RWPE2 (cell line): ENCODE data around the gene NSL1.
"Not testable (repeated sequence)": the region's sequence is repeated elsewhere in the genome, so short reads cannot be mapped to it uniquely, and the experiment has no call there.

ENCODE experiments used
- ATAC-seq: fragments of 200-7000 bp; cut with Tn5 transposase; 3 replicates; pipeline ENCODE4 v1.9.1; 2021; ENCODE audit warnings: low read depth
- DNase-seq: peaks from one replicate; pipeline ENCODE4 v3.0.0-alpha.2; 2020; ENCODE audit warnings: low spot score
- H3K27ac ChIP-seq: fragments of 450-650 bp; 2 replicates; pipeline ENCODE4 v1.5.1; 2017; ENCODE audit warnings: mild to moderate bottlenecking; ENCODE audit not compliant: poor library complexity, severe bottlenecking
- H3K27me3 ChIP-seq: fragments of 250-450 bp; sonication (Bioruptor Pico); 2 replicates; pipeline ENCODE4 v1.5.1; 2021; ENCODE audit warnings: mild to moderate bottlenecking, moderate library complexity; ENCODE audit not compliant: insufficient read depth, poor library complexity, severe bottlenecking
- H3K36me3 ChIP-seq: fragments of 250-450 bp; sonication (Bioruptor Pico); 2 replicates; pipeline ENCODE4 v1.5.1; 2020; ENCODE audit warnings: low read depth, mild to moderate bottlenecking, moderate library complexity
- H3K4me1 ChIP-seq: fragments of 250-450 bp; sonication (Bioruptor Pico); 2 replicates; pipeline ENCODE4 v1.5.1; 2021; ENCODE audit warnings: mild to moderate bottlenecking, moderate library complexity; ENCODE audit not compliant: insufficient read depth, poor library complexity, severe bottlenecking
- H3K4me3 ChIP-seq: fragments of 250-450 bp; sonication (Bioruptor Pico); 2 replicates; pipeline ENCODE4 v1.5.1; 2021; ENCODE audit warnings: mild to moderate bottlenecking, moderate library complexity; ENCODE audit not compliant: severe bottlenecking
- H3K9me3 ChIP-seq: fragments of 250-450 bp; sonication (Bioruptor Pico); 2 replicates; pipeline ENCODE4 v1.5.1; 2021; ENCODE audit warnings: mild to moderate bottlenecking, moderate library complexity; ENCODE audit not compliant: severe bottlenecking
- TF ChIP-seq, protein P1 (sequence below): fragments of 450-650 bp; IDR thresholded peaks from one replicate; pipeline ENCODE4 v1.5.1; 2017; ENCODE audit warnings: mild to moderate bottlenecking, moderate library complexity; ENCODE audit not compliant: poor library complexity, severe bottlenecking

The NSL1 gene

DNA sequence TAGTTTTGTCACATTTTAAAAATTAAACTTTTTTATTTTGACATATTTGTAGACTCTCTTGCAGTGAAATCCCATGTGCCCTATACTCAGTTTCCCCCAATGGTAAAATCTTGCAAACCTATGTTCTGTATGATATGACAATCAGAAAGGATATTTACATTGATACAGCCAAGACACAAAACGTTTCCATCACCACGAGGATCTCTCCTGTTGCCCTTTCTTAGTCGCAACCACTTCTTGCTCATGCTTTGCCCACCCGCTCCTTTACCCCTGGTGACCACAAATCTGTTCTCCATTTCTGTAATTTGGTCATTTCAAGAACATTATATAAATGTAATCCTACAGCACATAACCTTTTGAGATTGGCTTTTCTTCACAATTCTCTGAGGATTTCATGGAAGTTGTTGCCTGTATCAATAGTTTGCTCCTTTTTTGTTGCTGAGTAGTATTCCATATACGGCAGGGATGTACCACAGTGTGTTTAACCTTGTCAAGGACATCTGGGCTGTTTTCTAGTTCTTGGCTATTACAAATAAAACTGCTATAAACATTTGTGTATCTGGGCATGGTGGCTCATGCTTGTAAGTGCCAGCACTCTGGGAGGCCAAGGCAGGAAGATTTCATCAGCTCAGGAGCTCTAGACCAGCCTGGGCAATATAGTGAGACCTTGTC is 78.0 kb downstream of the NSL1 start:
- Histone ChIP-seq H3K36me3 (no peaks in the 10 kb centered on the region), H3K9me3 (no peaks in the 10 kb centered on the region), H3K27me3 (no peaks in the 10 kb centered on the region), H3K27ac (no peak overlapping the region), H3K4me3 (no peak overlapping the region), H3K4me1 (no peaks in the 10 kb centered on the region)
- DNase-seq (no peak), ATAC-seq (no peak)
- TF ChIP-seq, protein P1, sequence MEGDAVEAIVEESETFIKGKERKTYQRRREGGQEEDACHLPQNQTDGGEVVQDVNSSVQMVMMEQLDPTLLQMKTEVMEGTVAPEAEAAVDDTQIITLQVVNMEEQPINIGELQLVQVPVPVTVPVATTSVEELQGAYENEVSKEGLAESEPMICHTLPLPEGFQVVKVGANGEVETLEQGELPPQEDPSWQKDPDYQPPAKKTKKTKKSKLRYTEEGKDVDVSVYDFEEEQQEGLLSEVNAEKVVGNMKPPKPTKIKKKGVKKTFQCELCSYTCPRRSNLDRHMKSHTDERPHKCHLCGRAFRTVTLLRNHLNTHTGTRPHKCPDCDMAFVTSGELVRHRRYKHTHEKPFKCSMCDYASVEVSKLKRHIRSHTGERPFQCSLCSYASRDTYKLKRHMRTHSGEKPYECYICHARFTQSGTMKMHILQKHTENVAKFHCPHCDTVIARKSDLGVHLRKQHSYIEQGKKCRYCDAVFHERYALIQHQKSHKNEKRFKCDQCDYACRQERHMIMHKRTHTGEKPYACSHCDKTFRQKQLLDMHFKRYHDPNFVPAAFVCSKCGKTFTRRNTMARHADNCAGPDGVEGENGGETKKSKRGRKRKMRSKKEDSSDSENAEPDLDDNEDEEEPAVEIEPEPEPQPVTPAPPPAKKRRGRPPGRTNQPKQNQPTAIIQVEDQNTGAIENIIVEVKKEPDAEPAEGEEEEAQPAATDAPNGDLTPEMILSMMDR = no peak

DNA sequence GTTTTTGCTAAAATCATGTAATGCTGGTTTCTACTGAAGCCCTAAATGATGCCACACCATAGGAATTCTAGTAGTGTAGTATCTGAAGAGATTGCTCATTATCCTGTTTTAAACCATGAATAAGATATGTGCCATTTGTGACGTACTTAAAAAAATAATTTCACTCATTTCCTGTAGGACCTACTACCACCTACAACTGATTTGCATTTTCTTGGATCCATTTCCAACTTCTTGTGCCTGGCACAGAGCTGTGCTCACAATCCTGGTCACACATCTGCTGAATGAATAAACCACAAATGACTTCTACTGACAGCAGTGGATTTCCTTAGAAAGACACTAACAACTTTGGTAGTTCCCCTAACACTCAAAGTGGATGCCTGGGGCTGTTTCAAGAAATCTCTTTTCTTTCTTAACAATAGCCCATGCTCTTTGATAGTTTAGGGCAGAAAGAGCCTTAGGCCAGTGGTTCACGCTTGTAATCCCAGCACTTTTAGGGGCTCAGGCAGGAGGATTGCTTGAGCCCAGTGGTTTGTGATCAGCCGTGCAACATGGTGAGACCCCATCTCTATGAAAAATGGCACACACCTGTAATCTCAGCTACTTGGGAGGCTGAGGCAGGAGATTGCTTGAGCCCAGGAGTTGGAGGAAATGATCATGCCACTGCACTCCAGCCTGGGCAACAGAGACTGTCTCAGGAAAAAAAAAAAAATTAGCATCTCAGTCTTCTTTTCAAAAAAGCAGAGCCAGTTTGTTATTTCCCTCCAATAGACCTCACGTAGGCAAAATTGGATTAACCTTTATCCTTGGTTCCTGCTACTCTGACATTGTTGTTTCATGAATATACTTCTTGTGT is 78.9 kb downstream of the NSL1 start:
- Histone ChIP-seq H3K27me3 (no peaks in the 10 kb centered on the region), H3K9me3 (no peaks in the 10 kb centered on the region), H3K27ac (no peak overlapping the region), H3K36me3 (no peaks in the 10 kb centered on the region), H3K4me3 (no peak overlapping the region), H3K4me1 (no peaks in the 10 kb centered on the region)
- TF ChIP-seq, protein P1 = no peak
- DNase-seq = no peak
- ATAC-seq = peak; percentile 49; the same call in 2 of the 3 replicates

DNA sequence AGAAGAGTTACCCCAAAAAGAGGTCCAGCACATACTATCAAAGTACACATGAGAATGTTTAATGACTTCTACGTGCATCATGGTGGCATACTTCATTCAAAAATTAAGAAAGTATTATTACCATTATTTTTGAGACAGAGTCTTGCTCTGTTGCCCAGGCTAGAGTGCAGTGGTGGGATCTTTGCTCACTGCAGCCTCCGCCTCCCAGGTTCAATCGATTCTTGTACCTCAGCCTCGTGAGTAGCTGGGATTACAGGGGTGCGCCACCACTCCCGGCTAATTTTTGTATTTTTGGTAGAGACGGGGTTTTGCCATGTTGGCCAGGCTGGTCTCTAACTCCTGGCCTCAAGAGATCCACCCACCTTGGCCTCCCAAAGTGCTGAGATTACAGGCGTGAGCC is 79.6 kb downstream of the NSL1 start:
- not testable (repeated sequence) for H3K27ac ChIP-seq, H3K27me3 ChIP-seq, H3K4me1 ChIP-seq, DNase-seq, ATAC-seq, H3K36me3 ChIP-seq, H3K9me3 ChIP-seq, H3K4me3 ChIP-seq

DNA sequence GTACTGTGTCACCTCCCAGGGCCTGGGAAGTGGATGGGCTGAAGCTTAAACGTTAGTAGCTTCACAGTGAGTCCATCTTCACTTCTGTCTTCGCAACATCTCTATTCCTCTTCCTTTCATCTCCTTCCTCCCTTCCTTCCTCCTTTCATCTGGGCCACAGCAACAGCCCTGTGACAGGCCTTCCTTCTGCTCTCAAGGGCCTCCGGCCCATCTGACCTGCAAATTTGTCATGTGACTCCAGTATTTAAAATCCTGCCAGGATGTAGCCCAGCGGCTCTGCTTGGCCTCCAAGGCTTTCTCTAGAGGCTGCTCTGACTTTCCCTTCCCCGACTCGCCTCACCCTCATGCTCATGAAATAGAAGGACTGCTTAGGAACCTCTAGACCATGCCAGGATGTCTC is 81.0 kb downstream of the NSL1 start:
- TF ChIP-seq, protein P1 = no peak
- Histone ChIP-seq H3K27ac (no peak overlapping the region), H3K4me3 (no peak overlapping the region), H3K9me3 (no peaks in the 10 kb centered on the region), H3K36me3 (no peaks in the 10 kb centered on the region), H3K4me1 (no peaks in the 10 kb centered on the region), H3K27me3 (no peaks in the 10 kb centered on the region)
- no peak for ATAC-seq
- no peak for DNase-seq

DNA sequence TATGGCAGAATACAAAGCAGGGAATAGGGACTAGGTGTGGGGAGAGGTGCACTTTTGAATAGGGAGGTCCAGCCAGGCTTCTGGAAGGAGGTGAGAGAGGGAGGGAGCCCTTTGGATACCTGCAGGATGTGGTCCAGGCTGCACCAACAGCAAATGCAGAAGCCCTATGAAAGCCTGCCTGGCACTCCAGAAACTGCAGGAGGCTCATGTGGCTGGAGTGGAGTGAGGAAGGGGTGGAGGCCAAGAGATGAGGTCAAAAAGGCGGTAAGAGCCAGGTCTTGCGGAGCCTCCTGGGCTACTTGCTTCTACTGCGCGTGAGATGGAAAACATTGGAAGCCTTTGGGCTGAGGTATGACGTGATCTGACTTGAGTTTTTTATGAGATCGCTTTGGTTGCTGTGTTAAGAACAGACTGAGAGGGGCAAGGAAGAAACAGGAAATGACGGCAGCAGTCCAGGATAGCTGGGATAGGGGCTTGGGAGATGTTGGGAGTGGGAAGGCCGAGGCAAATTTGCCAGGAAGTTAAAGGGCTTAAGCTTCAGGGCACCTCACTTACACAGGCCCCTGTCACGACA is 87.5 kb downstream of the NSL1 start:
- no peak overlapping the region for H3K4me3 ChIP-seq
- no peaks in the 10 kb centered on the region for H3K36me3 ChIP-seq
- H3K9me3 ChIP-seq = no peaks in the 10 kb centered on the region
- DNase-seq (no peak), ATAC-seq (no peak)
- no peaks in the 10 kb centered on the region for H3K4me1 ChIP-seq
- H3K27ac ChIP-seq = no peak overlapping the region
- H3K27me3 ChIP-seq = peaks cover 21% of the 10 kb centered on the region
- TF ChIP-seq, protein P1 = no peak
